Small intestine (tissue), 7 donors: ENCODE data around the gene INPP4A. TPM values are rescaled to one million over a fixed set of nuclear protein-coding genes. Genes with fewer than 3 reads are reported as not detected.

ENCODE experiments used
- DNase-seq, 2 donors: peaks; one replicate each; pipeline versions ENCODE4 v3.0.0 to v3.0.0-alpha.2; 2013
- FAIRE-seq: peaks from 2 replicates; lab custom pipeline; 2012; peaks lifted over from hg19 to GRCh38; lab: Jason Lieb, UNC
- H3K27ac ChIP-seq, 3 donors: one replicate each; pipeline ENCODE4 v1.5.1; 2013; ENCODE audit warnings: low read length in 2 of 3, mild to moderate bottlenecking in 2 of 3, control low read depth in 1 of 3, inconsistent platforms in 1 of 3, low read depth in 1 of 3, moderate library complexity in 1 of 3
- H3K27me3 ChIP-seq, 3 donors: one replicate each; pipeline ENCODE4 v1.6.1; 2013; ENCODE audit warnings: low read length in 3 of 3, inconsistent platforms in 1 of 3; ENCODE audit not compliant: control insufficient read depth in 3 of 3, insufficient read depth in 3 of 3
- H3K36me3 ChIP-seq, 3 donors: one replicate each; pipeline ENCODE4 v1.6.1; 2013; ENCODE audit warnings: low read length in 3 of 3, inconsistent platforms in 1 of 3, low read depth in 1 of 3, mild to moderate bottlenecking in 1 of 3, moderate library complexity in 1 of 3; ENCODE audit not compliant: control insufficient read depth in 3 of 3, insufficient read depth in 2 of 3
- H3K4me1 ChIP-seq, 3 donors: one replicate each; pipeline ENCODE4 v1.6.1; 2013; ENCODE audit warnings: low read length in 2 of 3, inconsistent platforms in 1 of 3, low read depth in 1 of 3, mild to moderate bottlenecking in 1 of 3, moderate library complexity in 1 of 3; ENCODE audit not compliant: control insufficient read depth in 3 of 3, insufficient read depth in 2 of 3
- H3K4me3 ChIP-seq, 3 donors: one replicate each; pipeline ENCODE4 v1.5.1; 2013; ENCODE audit warnings: low read length in 3 of 3, control low read depth in 1 of 3, inconsistent platforms in 1 of 3, low read depth in 1 of 3, mild to moderate bottlenecking in 1 of 3, moderate library complexity in 1 of 3
- H3K9me3 ChIP-seq, 2 donors: one replicate each; pipeline ENCODE4 v1.6.1; 2013; ENCODE audit warnings: low read depth in 1 of 2, low read length in 1 of 2; ENCODE audit not compliant: control insufficient read depth in 2 of 2, insufficient read depth in 1 of 2
- WGBS, 3 donors: extraction: QIAGEN DNeasy Blood & Tissue Kit; methylation state at CpG; one replicate each; pipeline ENCODE4 v1.1.7; 2013; 5-methylcytosine and 5-hydroxymethylcytosine counted together
- polyA plus RNA-seq, 4 donors: library from polyadenylated mRNA; stranded (reverse) in 3 of 4; unstranded in 1 of 4; fragments of 200-250 nt in 3 of 4; fragments of 120-200 nt in 1 of 4; gene quantifications; one replicate each; pipeline versions ENCODE4 v1.2.1 to v1.2.3, GENCODE V29; 2013
- donor health status: healthy with polysubstance abuse.
- donor health status: control.
- donor health status: control.
- donor health status: Bipolar disorder and iron deficiency.
- donor health status: healthy.

The INPP4A gene
- polyA plus RNA-seq, 4 donors, result 1.6 to 8.3 (median 4.1) TPM

GRCh38 chr2:98561018-98561417 is 116.4 kb downstream of the INPP4A start:
- 89 to 94% (median 92%) methylated on average over 9 of the region's 9 CpGs for WGBS, 3 donors
- no peak for FAIRE-seq

GRCh38 chr2:98561902-98562695 is 117.4 kb downstream of the INPP4A start:
- peak overlapping the region in 1 of 3 donors; percentile 40 for H3K27ac ChIP-seq
- no peak for FAIRE-seq
- 73 to 92% (median 89%) methylated on average over 13 of the region's 13 CpGs for WGBS, 3 donors

More at GRCh38 chr2:98561018-98561417, 116.4 kb downstream of the INPP4A start:
- H3K9me3 ChIP-seq, result no peaks in the 10 kb centered on the region
- H3K27me3 ChIP-seq, result no peaks in the 10 kb centered on the region
- no peak overlapping the region for H3K27ac ChIP-seq
- no peaks in the 10 kb centered on the region for H3K4me1 ChIP-seq
- peaks cover 0 to 43% (median 1%) of the 10 kb centered on the region in 3 donors for H3K36me3 ChIP-seq
- DNase-seq, result no peak
- no peak overlapping the region for H3K4me3 ChIP-seq

GRCh38 chr2:98563394-98563793 is 118.7 kb downstream of the INPP4A start:
- Histone ChIP-seq H3K4me1 (no peaks in the 10 kb centered on the region), H3K36me3 (peaks cover 0 to 57% (median 3%) of the 10 kb centered on the region in 3 donors), H3K27ac (no peak overlapping the region), H3K4me3 (no peak overlapping the region), H3K27me3 (no peaks in the 10 kb centered on the region), H3K9me3 (no peaks in the 10 kb centered on the region)
- 97 to 100% (median 100%) methylated on average over 13 of the region's 13 CpGs for WGBS, 3 donors
- FAIRE-seq (no peak), DNase-seq (no peak)

More at GRCh38 chr2:98561902-98562695, 117.4 kb downstream of the INPP4A start:
- Histone ChIP-seq H3K4me1 (no peaks in the 10 kb centered on the region), H3K27me3 (no peaks in the 10 kb centered on the region), H3K4me3 (no peak overlapping the region), H3K9me3 (no peaks in the 10 kb centered on the region), H3K36me3 (peaks cover 0 to 49% (median 3%) of the 10 kb centered on the region in 3 donors)
- DNase-seq, result no peak

GRCh38 chr2:98564541-98565132 is 120.0 kb downstream of the INPP4A start:
- WGBS, 3 donors, result 78 to 85% (median 81%) methylated on average over 17 of the region's 17 CpGs

GRCh38 chr2:98565286-98565860 is 120.7 kb downstream of the INPP4A start:
- no peaks in the 10 kb centered on the region for H3K27me3 ChIP-seq
- no peak for DNase-seq
- FAIRE-seq, result no peak
- no peak overlapping the region for H3K4me3 ChIP-seq
- no peaks in the 10 kb centered on the region for H3K9me3 ChIP-seq
- no peaks in the 10 kb centered on the region for H3K4me1 ChIP-seq
- H3K27ac ChIP-seq, result peak overlapping the region in 1 of 3 donors; percentile 15
- peaks cover 0 to 71% (median 3%) of the 10 kb centered on the region in 3 donors for H3K36me3 ChIP-seq
- 91 to 96% (median 92%) methylated on average over 9 of the region's 9 CpGs for WGBS, 3 donors

More at GRCh38 chr2:98564541-98565132, 120.0 kb downstream of the INPP4A start:
- peaks cover 0 to 64% (median 3%) of the 10 kb centered on the region in 3 donors for H3K36me3 ChIP-seq
- H3K4me3 ChIP-seq, result no peak overlapping the region
- H3K4me1 ChIP-seq, result no peaks in the 10 kb centered on the region
- DNase-seq, result peak; percentile 48 to 81
- H3K9me3 ChIP-seq, result no peaks in the 10 kb centered on the region
- H3K27ac ChIP-seq, result no peak overlapping the region
- no peaks in the 10 kb centered on the region for H3K27me3 ChIP-seq
- FAIRE-seq, result no peak

- H3K27ac ChIP-seq, result no peak overlapping the region
- no peak for FAIRE-seq
- 94 to 96% (median 96%) methylated on average over 19 of the region's 19 CpGs for WGBS, 3 donors
- H3K4me1 ChIP-seq, result no peaks in the 10 kb centered on the region
- H3K4me3 ChIP-seq, result no peak overlapping the region
- H3K36me3 ChIP-seq, result peaks cover 0 to 73% (median 3%) of the 10 kb centered on the region in 3 donors
- H3K27me3 ChIP-seq, result no peaks in the 10 kb centered on the region
- H3K9me3 ChIP-seq, result no peaks in the 10 kb centered on the region
- DNase-seq, result no peak
Measured at GRCh38 chr2:98565941-98566340, 121.3 kb downstream of the INPP4A start.

GRCh38 chr2:98568161-98568956 is 123.7 kb downstream of the INPP4A start:
- no peak overlapping the region for H3K27ac ChIP-seq
- DNase-seq, result no peak
- no peaks in the 10 kb centered on the region for H3K27me3 ChIP-seq
- H3K4me3 ChIP-seq, result no peak overlapping the region
- no peaks in the 10 kb centered on the region for H3K9me3 ChIP-seq
- FAIRE-seq, result no peak
- 86 to 96% (median 93%) methylated on average over 11 of the region's 11 CpGs for WGBS, 3 donors
- H3K4me1 ChIP-seq, result no peaks in the 10 kb centered on the region
- H3K36me3 ChIP-seq, result peaks cover 2 to 87% (median 3%) of the 10 kb centered on the region in 3 donors
